Calu3 (cell line): ENCODE data around the gene ANKRD13D. TPM values are rescaled to one million over a fixed set of nuclear protein-coding genes. Genes with fewer than 3 reads are reported as not detected.

Experiments used
- BruUV-seq: library from RNA; stranded (reverse); fragments of 400-500 nt; replicated peaks from 2 replicates; lab custom pipeline; 2021; lab: Mats Ljungman, UMichigan
- CTCF ChIA-PET: fragments of 300-600 bp; sonication (Branson Sonifier 250); formaldehyde crosslinking; loops from one replicate; lab custom pipeline; 2022; ENCODE audit warnings: antibody characterized with exemption; lab: Charles Lee
- DNase-seq: peaks from one replicate; pipeline ENCODE4 v3.0.0; 2022
- H3K27ac Mint-ChIP-seq: one replicate; pipeline ENCODE4 v1.8.0; 2022; ENCODE audit warnings: mixed read lengths; ENCODE audit not compliant: unreplicated experiment
- H3K27me3 Mint-ChIP-seq: one replicate; pipeline ENCODE4 v1.8.0; 2022; ENCODE audit warnings: mixed read lengths; ENCODE audit not compliant: unreplicated experiment
- H3K36me3 Mint-ChIP-seq: one replicate; pipeline ENCODE4 v1.8.0; 2022; ENCODE audit warnings: mild to moderate bottlenecking, moderate library complexity, mixed read lengths; ENCODE audit not compliant: insufficient read depth, unreplicated experiment
- H3K4me1 Mint-ChIP-seq: one replicate; pipeline ENCODE4 v1.8.0; 2022; ENCODE audit warnings: mild to moderate bottlenecking, low read depth, mixed read lengths; ENCODE audit not compliant: unreplicated experiment
- H3K4me3 Mint-ChIP-seq: one replicate; pipeline ENCODE4 v1.8.0; 2022; ENCODE audit warnings: mild to moderate bottlenecking, low read depth, moderate library complexity, mixed read lengths; ENCODE audit not compliant: unreplicated experiment
- H3K9me3 Mint-ChIP-seq: one replicate; pipeline ENCODE4 v1.8.0; 2022; ENCODE audit warnings: low read depth, mixed read lengths; ENCODE audit not compliant: unreplicated experiment
- CTCF ChIP-seq: fragments of 200-600 bp; IDR thresholded peaks from one replicate; pipeline ENCODE4 v1.8.0; 2022; ENCODE audit warnings: antibody characterized with exemption; ENCODE audit not compliant: unreplicated experiment
- intact Hi-C: fragments of 100-400 bp; cut with micrococcal nuclease; formaldehyde crosslinking; loops from one replicate; pipeline ENCODE4 v1.10.0; 2022; ENCODE audit not compliant: unreplicated experiment
- total RNA-seq: library from RNA; stranded (reverse); gene quantifications from 2 replicates; pipeline ENCODE4 v1.2.3, GENCODE V29; 2022

ANKRD13D gene
- total RNA-seq, 1 experiment from 2014 or later = 50.8 TPM

- CTCF ChIA-PET = no interaction called here
- Mint-ChIP-seq H3K27ac (no peak overlapping the region), H3K4me1 (peaks cover 18% of the 10 kb centered on the region), H3K36me3 (peaks cover 37% of the 10 kb centered on the region), H3K9me3 (no peaks in the 10 kb centered on the region), H3K27me3 (no peaks in the 10 kb centered on the region), H3K4me3 (no peak overlapping the region)
- DNase-seq = no peak
- BruUV-seq = no TSS peak
- intact Hi-C loops = no loop called here
- no peak for TF ChIP-seq CTCF
These were observed 16.5 kb upstream of the ANKRD13D start for GRCh38 chr11:67272327-67273259.

- Mint-ChIP-seq H3K27ac (no peak overlapping the region), H3K36me3 (peaks cover 30% of the 10 kb centered on the region), H3K9me3 (no peaks in the 10 kb centered on the region), H3K27me3 (no peaks in the 10 kb centered on the region), H3K4me3 (no peak overlapping the region), H3K4me1 (peaks cover 10% of the 10 kb centered on the region)
- no peak for TF ChIP-seq CTCF
- CTCF ChIA-PET = no interaction called here
- intact Hi-C loops = no loop called here
- no TSS peak for BruUV-seq
- DNase-seq = no peak
These were observed 15.7 kb upstream of the ANKRD13D start for GRCh38 chr11:67273260-67273990.

- Mint-ChIP-seq H3K27ac (no peak overlapping the region), H3K36me3 (peaks cover 44% of the 10 kb centered on the region), H3K27me3 (no peaks in the 10 kb centered on the region), H3K4me3 (no peak overlapping the region), H3K9me3 (no peaks in the 10 kb centered on the region), H3K4me1 (peaks cover 9% of the 10 kb centered on the region)
- CTCF ChIA-PET = interaction anchor here (0.6 kb wide), 1 partner anchor 678 kb away, joined by 3 read pairs; no protein-coding TSS in a partner anchor
- TF ChIP-seq CTCF = no peak
- intact Hi-C loops = no loop called here
- BruUV-seq = no TSS peak
- DNase-seq = no peak
These were observed 14.1 kb upstream of the ANKRD13D start for GRCh38 chr11:67274768-67275605.
